SK-N-SH (cell line): ENCODE results near the gene XRCC6. TPM values are rescaled to one million over a fixed set of nuclear protein-coding genes. Genes with fewer than 3 reads are reported as not detected.

Experiments
- CTCF ChIA-PET: fragments of 300-600, 350-600 bp; formaldehyde crosslinking; extraction: SDS; loops from one replicate; lab custom pipeline; 2021; lab: Yijun Ruan, JAX
- POLR2A ChIA-PET: fragments of 350-600 bp; sonication (Branson Sonifier 250); formaldehyde crosslinking; extraction: SDS; loops from one replicate; lab custom pipeline; 2020; ENCODE audit warnings: antibody characterized with exemption, inconsistent platforms; lab: Yijun Ruan, JAX
- DNase-seq: peaks from one replicate; pipeline ENCODE4 v3.0.0; 2012
- H2AFZ ChIP-seq: fragments of 200-600 bp; sonication (generic); 2 replicates; pipeline ENCODE4 v1.8.1; 2016; ENCODE audit warnings: antibody characterized with exemption, mild to moderate bottlenecking, low read depth
- H3F3A ChIP-seq: fragments of 200-600 bp; sonication (generic); replicated peaks from 2 replicates; pipeline ENCODE3; 2016; ENCODE audit warnings: antibody characterized with exemption, mild to moderate bottlenecking; ENCODE audit not compliant: insufficient read depth
- H3K27ac ChIP-seq, 2 experiments: fragments of 200-500 bp in 1 of 2; fragments of 200-600 bp in 1 of 2; sonication (Bioruptor generic) in 1 of 2; sonication (generic), shearing (Covaris generic) in 1 of 2; 2 replicates each; pipeline versions ENCODE4 v1.5.1 to v1.6.1; 2014 to 2016; ENCODE audit warnings: low read depth in 2 of 2, inconsistent platforms in 1 of 2, low read length in 1 of 2, mild to moderate bottlenecking in 1 of 2, mixed read lengths in 1 of 2
- H3K27me3 ChIP-seq: fragments of 200-600 bp; sonication (generic), shearing (Covaris generic); 2 replicates; pipeline ENCODE4 v1.6.1; 2016; ENCODE audit warnings: mixed run types; ENCODE audit not compliant: insufficient read depth
- H3K36me3 ChIP-seq, 2 experiments: fragments of 200-500 bp in 1 of 2; fragments of 200-600 bp in 1 of 2; sonication (Bioruptor generic) in 1 of 2; sonication (generic) in 1 of 2; replicated peaks in 1 of 2; 2 replicates each; pipeline versions ENCODE3 to v1.5.1; 2014 to 2016; ENCODE audit warnings: low read length in 1 of 2, mild to moderate bottlenecking in 1 of 2; ENCODE audit not compliant: insufficient read depth in 2 of 2, control insufficient read depth in 1 of 2
- H3K4me1 ChIP-seq, 2 experiments: fragments of 200-500 bp in 1 of 2; fragments of 200-600 bp in 1 of 2; sonication (Bioruptor generic) in 1 of 2; sonication (generic), shearing (Covaris generic) in 1 of 2; 2 replicates each; pipeline versions ENCODE4 v1.5.1 to v1.6.1; 2014 to 2016; ENCODE audit warnings: low read depth in 1 of 2, low read length in 1 of 2, mixed run types in 1 of 2; ENCODE audit not compliant: insufficient read depth in 2 of 2, control insufficient read depth in 1 of 2
- H3K4me2 ChIP-seq: fragments of 200-600 bp; sonication (generic), shearing (Covaris generic); 2 replicates; pipeline ENCODE4 v1.6.1; 2017; ENCODE audit warnings: mixed run types
- H3K4me3 ChIP-seq, 2 experiments: fragments of 200-500 bp in 1 of 2; fragments of 200-600 bp in 1 of 2; sonication (Bioruptor generic) in 1 of 2; sonication (generic), shearing (Covaris generic) in 1 of 2; 2 replicates each; pipeline versions ENCODE4 v1.5.1 to v1.8.1; 2014 to 2016; ENCODE audit warnings: low read depth in 2 of 2, inconsistent platforms in 1 of 2, low read length in 1 of 2, mild to moderate bottlenecking in 1 of 2, mixed read lengths in 1 of 2, moderate library complexity in 1 of 2
- H3K79me2 ChIP-seq: fragments of 200-600 bp; sonication (generic); 2 replicates; pipeline ENCODE4 v1.8.1; 2017; ENCODE audit warnings: mild to moderate bottlenecking; ENCODE audit not compliant: insufficient read depth
- H3K9ac ChIP-seq: fragments of 200-600 bp; sonication (generic); 2 replicates; pipeline ENCODE4 v1.6.1; 2017; ENCODE audit warnings: mixed run types
- H3K9me2 ChIP-seq: fragments of 200-600 bp; sonication (generic); 2 replicates; pipeline ENCODE4 v1.6.1; 2017; ENCODE audit warnings: mixed run types
- H3K9me3 ChIP-seq: fragments of 200-600 bp; sonication (generic); 2 replicates; pipeline ENCODE4 v1.6.1; 2017; ENCODE audit warnings: mixed run types, mild to moderate bottlenecking, moderate library complexity
- H4K20me1 ChIP-seq: fragments of 200-600 bp; sonication (generic); 2 replicates; pipeline ENCODE4 v1.6.1; 2017; ENCODE audit warnings: mild to moderate bottlenecking, mixed run types; ENCODE audit not compliant: insufficient read depth
- CHD2 ChIP-seq: fragments of 150-350 bp; IDR thresholded peaks from 2 replicates; pipeline ENCODE4 v1.6.1; 2018; ENCODE audit warnings: low read length; ENCODE audit not compliant: partially characterized antibody
- CTCF ChIP-seq: fragments of 200-600 bp; sonication (generic); IDR thresholded peaks from 2 replicates; pipeline ENCODE4 v1.6.1; 2017; ENCODE audit warnings: antibody characterized with exemption, mild to moderate bottlenecking, moderate library complexity
- EP300 ChIP-seq, 2 experiments: IDR thresholded peaks; 2 replicates each; pipeline versions ENCODE4 v1.4.0 to v1.6.1; 2012; ENCODE audit warnings: borderline replicate concordance in 1 of 2, low read depth in 1 of 2, low read length in 1 of 2
- EZH2phosphoT487 ChIP-seq: fragments of 200-600 bp; sonication (generic); IDR thresholded peaks from 2 replicates; pipeline ENCODE4 v1.6.1; 2017; ENCODE audit warnings: low read depth, mixed run types, mild to moderate bottlenecking, antibody characterized with exemption, moderate library complexity, borderline replicate concordance
- FOSL2 ChIP-seq: IDR thresholded peaks from 2 replicates; pipeline ENCODE4 v1.4.0; 2012; ENCODE audit warnings: low read depth, mild to moderate bottlenecking, moderate library complexity, borderline replicate concordance
- FOXJ3 ChIP-seq: sonication (generic); formaldehyde crosslinking; IDR thresholded peaks from 2 replicates; pipeline ENCODE4 v1.5.1; 2020; ENCODE audit warnings: mild to moderate bottlenecking, missing genetic modification reagents
- GABPA ChIP-seq: IDR thresholded peaks from 2 replicates; pipeline ENCODE4 v1.4.0; 2012; ENCODE audit warnings: low read depth, mild to moderate bottlenecking
- IRF3 ChIP-seq: fragments of 150-350 bp; IDR thresholded peaks from 2 replicates; pipeline ENCODE4 v1.6.1; 2016; ENCODE audit warnings: mild to moderate bottlenecking, low read depth, low read length
- JUND ChIP-seq: IDR thresholded peaks from 2 replicates; pipeline ENCODE4 v1.4.0; 2012
- NFIC ChIP-seq: IDR thresholded peaks from 2 replicates; pipeline ENCODE4 v1.4.0; 2012; ENCODE audit warnings: borderline replicate concordance
- PBX3 ChIP-seq: IDR thresholded peaks from 2 replicates; pipeline ENCODE4; 2012
- POLR2AphosphoS5 ChIP-seq: IDR thresholded peaks from 2 replicates; pipeline ENCODE4 v1.6.1; 2012; ENCODE audit warnings: low read depth, low read length
- RCOR1 ChIP-seq: fragments of 150-350 bp; IDR thresholded peaks from 2 replicates; pipeline ENCODE4 v1.6.1; 2017; ENCODE audit warnings: antibody characterized with exemption, low read length
- RFX5 ChIP-seq: IDR thresholded peaks from 2 replicates; pipeline ENCODE4 v1.6.1; 2012; ENCODE audit warnings: mild to moderate bottlenecking, improper control_type of control experiment, low read length
- SMC3 ChIP-seq: IDR thresholded peaks from 2 replicates; pipeline ENCODE4 v1.6.1; 2012; ENCODE audit warnings: low read depth, low read length, improper control_type of control experiment
- TCF12 ChIP-seq: IDR thresholded peaks from 2 replicates; pipeline ENCODE4 v1.4.0; 2012
- TEAD4 ChIP-seq: IDR thresholded peaks from 2 replicates; pipeline ENCODE4 v1.4.0; 2012; ENCODE audit warnings: mild to moderate bottlenecking, borderline replicate concordance; ENCODE audit not compliant: insufficient read depth
- USF1 ChIP-seq: IDR thresholded peaks from 2 replicates; pipeline ENCODE4 v1.4.0; 2012; ENCODE audit warnings: low read depth, borderline replicate concordance
- USF2 ChIP-seq: fragments of 150-350 bp; IDR thresholded peaks from 2 replicates; pipeline ENCODE4 v1.6.1; 2017; ENCODE audit warnings: antibody characterized with exemption, low read length, low read depth, borderline replicate concordance
- WGBS: methylation state at CpG from one replicate; pipeline ENCODE4 v1.1.6; 2017; ENCODE audit warnings: low lambda C conversion rate; 5-methylcytosine and 5-hydroxymethylcytosine counted together
- polyA plus RNA-seq, 3 experiments: library from polyadenylated mRNA; depleted of rRNA; stranded (reverse); fragments of >200 nt; gene quantifications; 2 replicates each; pipeline ENCODE4 v1.2.3, GENCODE V29; 2012

The XRCC6 gene
- polyA plus RNA-seq, 1 of the 3 experiments (the other 2 are of a cell fraction), result 78.1 TPM

- peak overlapping the region; percentile 34 to 65 for H3K27ac ChIP-seq
- H3F3A ChIP-seq, result no peaks in the 10 kb centered on the region
- ChIA-PET POLR2A (interaction anchor here (1.3 kb wide), 1 partner anchor 8 kb away, joined by 3 read pairs; the partner anchor contains the start of gene PMM1), CTCF (interaction anchor here (0.6 to 3.0 kb wide), 19 partner anchors 9 to 232 kb away, joined by 3 to 35 read pairs (median 5); partner anchors contain the start of genes CSDC2 and POLR3H)
- no peaks in the 10 kb centered on the region for H3K27me3 ChIP-seq
- 0 out of 2 replicates have a peak overlapping the region, but pooled peaks have one; percentile 37 for H3K4me2 ChIP-seq
- 50% methylated on average over 1 of the region's 5 CpGs for WGBS
- TF ChIP-seq EP300 (IDR thresholded peaks at IDR 0.05; ENCODE audit: borderline replicate concordance in 1 of 2, low read depth in 1 of 2, low read length in 1 of 2) (no peak), FOSL2 (peak; percentile 26; the same call in 1 of the 2 replicates)
- no peak overlapping the region for H2AFZ ChIP-seq
- no peaks in the 10 kb centered on the region for H3K9me3 ChIP-seq
- H3K9ac ChIP-seq, result peak overlapping the region; percentile 18; the same call in 1 of the 2 replicates
- H3K79me2 ChIP-seq, result no peaks in the 10 kb centered on the region
- peaks cover 5 to 14% of the 10 kb centered on the region in 2 experiments; a peak in 2 of 4 replicates for H3K4me1 ChIP-seq
- H3K4me3 ChIP-seq, result no peak overlapping the region
- H3K9me2 ChIP-seq, result no peaks in the 10 kb centered on the region
- DNase-seq, result no peak
- H3K36me3 ChIP-seq, result peaks cover 0 to 11% of the 10 kb centered on the region in 2 experiments
- no peaks in the 10 kb centered on the region for H4K20me1 ChIP-seq
Observed at GRCh38 chr22:41598081-41598480, 23.0 kb upstream of the XRCC6 start.

GRCh38 chr22:41598891-41599635 lies 22.0 kb upstream of the XRCC6 start:
- 91% methylated on average over 7 of the region's 8 CpGs for WGBS
- DNase-seq, result no peak
- Histone ChIP-seq H3K4me3 (no peak overlapping the region), H3K4me2 (no peak overlapping the region), H3K36me3 (peaks cover 0 to 11% of the 10 kb centered on the region in 2 experiments), H3K9me3 (no peaks in the 10 kb centered on the region), H3K9ac (peak overlapping the region; percentile 18; the same call in 1 of the 2 replicates), H3K27ac (peak overlapping the region in 1 of 2 experiments; percentile 65; a peak in 3 of 4 replicates), H3K9me2 (no peaks in the 10 kb centered on the region), H3K4me1 (peaks cover 5 to 14% of the 10 kb centered on the region in 2 experiments; a peak in 2 of 4 replicates), H2AFZ (no peak overlapping the region), H3K27me3 (no peaks in the 10 kb centered on the region), H3F3A (no peaks in the 10 kb centered on the region), H4K20me1 (no peaks in the 10 kb centered on the region), H3K79me2 (no peaks in the 10 kb centered on the region)
- ChIA-PET CTCF (interaction anchor here (0.5 to 3.0 kb wide), 7 partner anchors 14 to 314 kb away, joined by 3 to 35 read pairs (median 5); partner anchors contain the start of gene POLR3H), POLR2A (interaction anchor here (1.3 kb wide), 1 partner anchor 9 kb away, joined by 3 read pairs; the partner anchor contains the start of gene PMM1)
- TF ChIP-seq TEAD4, result no peak
- TF ChIP-seq CHD2, result no peak
- TF ChIP-seq USF2, result no peak
- no peak for TF ChIP-seq RFX5
- TF ChIP-seq JUND, result no peak
- TF ChIP-seq SMC3, result no peak
- TF ChIP-seq FOXJ3 (CRISPR knock-in tag), result no peak
- no peak for TF ChIP-seq GABPA
- TF ChIP-seq RCOR1, result no peak
- no peak for TF ChIP-seq EZH2phosphoT487
- no peak for TF ChIP-seq USF1
- TF ChIP-seq IRF3, result no peak
- no peak for TF ChIP-seq CTCF
- no peak for TF ChIP-seq NFIC
- no peak for TF ChIP-seq PBX3
- no peak for TF ChIP-seq TCF12
- no peak for TF ChIP-seq POLR2AphosphoS5
